NK-92 treated with Interleukin-12 subunit alpha and Interleukin-12 subunit beta, amount 100 ng/mL, for 24 hours (cell line): ENCODE measurements around the gene CBX5.

Experiments
- DNase-seq: peaks from one replicate; lab custom pipeline; 2025; lab: John Stamatoyannopoulos, UW

Gene CBX5

DNA sequence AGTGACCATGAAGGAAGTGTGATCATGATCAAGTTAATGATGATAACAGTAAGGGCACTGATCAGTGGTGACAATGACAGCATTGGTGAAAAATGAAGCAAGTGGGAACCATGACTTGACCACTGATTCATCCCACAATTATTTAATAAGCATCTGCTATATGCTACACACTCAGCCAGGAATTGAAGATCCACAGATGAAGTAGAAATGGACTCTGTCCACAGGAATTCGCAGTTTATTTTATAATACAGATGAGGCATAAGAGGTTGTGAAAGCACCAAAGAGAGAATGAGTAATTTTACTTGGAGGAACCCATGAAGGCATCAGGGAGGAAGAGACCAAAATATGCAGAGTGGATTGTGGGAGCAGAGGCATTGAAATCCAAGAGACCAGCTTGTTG is 57.3 kb downstream of the CBX5 start:
- DNase-seq: no peak

- DNase-seq: no peak
Observed at GRCh38 chr12:54221402-54221984, 58.4 kb downstream of the CBX5 start.

DNA sequence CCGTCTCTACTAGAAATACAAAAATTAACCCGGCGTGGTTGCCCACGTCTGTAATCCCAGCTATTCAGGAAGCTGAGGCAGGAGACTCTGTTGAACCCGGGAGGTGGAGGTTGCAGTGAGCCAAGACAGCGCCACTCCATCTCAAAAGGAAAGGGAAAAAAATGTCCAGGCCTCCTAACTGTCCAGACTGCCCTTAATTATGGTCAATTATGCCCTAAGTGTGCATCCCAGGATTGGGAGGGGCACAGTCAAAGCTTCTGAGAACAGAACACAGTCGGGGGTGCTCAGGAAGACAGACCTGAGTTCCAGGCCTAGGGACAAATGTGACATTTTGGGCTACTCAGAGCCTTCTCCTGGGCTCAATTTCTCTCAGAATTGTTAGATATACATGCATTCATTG is 59.4 kb downstream of the CBX5 start:
- DNase-seq: no peak

DNA sequence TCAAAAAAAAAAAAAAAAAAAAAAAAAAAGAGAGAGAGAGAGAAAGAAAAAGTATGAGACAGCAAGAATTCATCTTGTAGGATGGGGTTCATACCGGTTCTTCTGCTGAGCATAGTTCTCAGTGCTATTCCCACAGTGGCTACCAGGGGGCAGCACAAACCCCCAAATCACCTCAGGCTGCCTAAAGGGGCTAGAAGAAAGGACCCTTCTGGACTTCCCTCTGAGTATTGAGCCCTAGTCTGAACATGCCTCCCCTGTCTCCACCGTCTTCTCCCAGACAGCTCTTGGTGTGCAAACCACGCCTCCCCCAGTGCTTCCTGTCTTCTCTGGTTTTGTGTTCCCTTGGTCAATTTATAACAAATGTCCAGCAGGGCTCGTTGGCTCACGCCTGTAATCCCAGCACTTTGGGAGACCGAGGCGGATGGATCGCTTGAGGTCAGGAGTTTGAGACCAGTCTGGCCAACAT is 59.8 kb downstream of the CBX5 start:
- DNase-seq: no peak

- no peak for DNase-seq
Observed at GRCh38 chr12:54217774-54218241, 62.1 kb downstream of the CBX5 start.

DNA sequence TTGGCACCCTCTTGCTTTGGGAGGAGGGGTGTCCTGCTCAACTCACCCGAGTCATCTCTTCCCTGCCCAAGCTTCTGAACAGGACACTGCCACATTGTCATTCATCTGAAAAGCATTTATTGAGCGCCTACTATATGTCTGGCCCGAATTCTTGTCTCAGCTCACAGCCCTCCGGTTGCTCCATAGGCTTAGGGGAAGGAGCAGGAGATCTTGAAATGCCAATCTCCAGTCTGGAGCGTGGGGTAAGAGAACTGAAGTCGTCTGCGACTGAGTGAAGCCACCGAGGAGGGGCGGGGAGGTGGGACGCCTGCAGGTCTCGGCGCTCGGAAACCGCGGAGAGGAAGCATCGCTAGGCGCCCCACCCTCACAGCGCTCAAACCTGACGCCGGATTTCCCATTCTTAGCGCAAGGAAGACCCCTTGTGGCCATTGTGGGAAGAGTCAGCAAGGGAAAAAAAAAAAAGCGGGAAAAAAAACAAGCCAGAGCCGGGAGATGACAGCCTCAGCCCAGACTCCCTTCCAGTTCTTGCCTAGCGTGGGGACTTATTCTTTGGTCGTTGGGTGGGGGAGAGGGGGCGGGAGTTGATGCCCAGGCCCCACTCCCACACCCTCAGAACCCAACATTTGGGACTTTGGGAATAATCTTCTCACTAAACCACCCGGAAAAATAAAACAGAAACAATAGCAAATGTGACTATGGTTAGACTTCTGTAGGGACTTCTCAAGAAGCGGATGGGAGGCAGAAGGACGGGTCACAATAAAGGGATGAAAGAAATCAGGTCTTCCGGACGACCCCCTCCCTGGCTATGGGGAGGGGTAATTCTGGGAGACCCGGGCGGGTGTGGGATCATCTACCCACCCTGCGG is 62.9 kb downstream of the CBX5 start:
- peak; percentile 65 for DNase-seq

DNA sequence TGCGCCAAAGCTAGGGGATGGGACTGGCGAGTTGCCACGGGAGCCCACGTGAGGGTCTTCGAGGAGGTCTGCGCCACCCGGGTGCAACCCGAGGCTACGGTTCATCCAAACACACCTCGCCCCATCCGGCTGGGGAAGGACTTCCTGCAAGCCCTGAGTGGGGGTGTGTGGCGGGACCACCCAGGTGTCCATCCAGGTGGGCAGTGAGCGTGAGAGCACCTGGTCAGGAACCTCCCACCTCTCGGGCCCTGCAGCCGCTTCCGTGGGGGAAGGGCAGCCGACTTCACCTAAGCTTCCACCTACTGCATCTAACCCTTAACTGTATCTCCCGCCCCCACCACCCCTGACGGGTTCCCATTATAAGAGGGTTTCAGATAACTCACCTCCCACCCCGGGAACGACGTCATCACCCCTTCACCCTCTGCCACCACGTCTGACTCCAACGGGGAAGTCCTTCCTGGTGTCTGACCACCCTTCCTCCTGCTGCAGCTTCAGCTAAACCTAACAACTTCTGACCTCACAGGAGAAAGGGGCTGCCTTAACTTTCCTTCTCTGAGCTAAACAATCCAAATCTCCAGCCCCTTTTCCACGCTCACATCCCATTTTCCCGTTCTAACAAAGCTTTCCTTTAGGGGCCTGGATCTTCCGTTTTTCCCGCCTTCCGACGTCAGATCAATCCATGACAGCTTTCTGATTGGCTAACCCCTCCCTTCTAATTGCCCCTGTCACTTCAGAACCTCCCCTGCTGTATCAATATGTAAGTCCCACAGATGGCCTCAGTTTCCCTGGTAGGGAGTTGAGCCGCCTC is 63.7 kb downstream of the CBX5 start:
- no peak for DNase-seq

GRCh38 chr12:54214553-54215406 is 65.1 kb downstream of the CBX5 start:
- DNase-seq: peak; percentile 80

DNA sequence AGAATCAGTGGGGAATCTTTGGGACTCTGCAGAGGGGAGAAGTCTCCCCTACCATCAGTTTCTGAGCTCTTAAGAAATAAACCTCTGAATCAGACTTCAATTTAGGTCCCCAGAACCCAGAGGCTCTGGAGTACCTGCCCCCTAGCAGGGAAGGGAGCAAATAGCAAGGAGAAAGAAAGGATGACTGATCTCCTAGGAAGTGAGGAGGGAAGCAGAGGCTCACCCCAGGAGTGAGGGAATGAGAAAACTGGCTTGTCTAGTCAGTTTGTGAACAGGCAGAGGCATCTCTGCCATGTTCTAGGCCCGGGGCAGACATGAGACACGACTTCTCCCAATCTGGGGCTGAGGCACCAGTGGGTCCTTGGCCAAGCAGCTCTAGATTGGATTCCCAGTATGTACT is 66.8 kb downstream of the CBX5 start:
- DNase-seq: no peak

GRCh38 chr12:54211920-54212319 is 68.0 kb downstream of the CBX5 start:
- DNase-seq: no peak

GRCh38 chr12:54210400-54210790 is 69.5 kb downstream of the CBX5 start:
- DNase-seq: no peak

DNA sequence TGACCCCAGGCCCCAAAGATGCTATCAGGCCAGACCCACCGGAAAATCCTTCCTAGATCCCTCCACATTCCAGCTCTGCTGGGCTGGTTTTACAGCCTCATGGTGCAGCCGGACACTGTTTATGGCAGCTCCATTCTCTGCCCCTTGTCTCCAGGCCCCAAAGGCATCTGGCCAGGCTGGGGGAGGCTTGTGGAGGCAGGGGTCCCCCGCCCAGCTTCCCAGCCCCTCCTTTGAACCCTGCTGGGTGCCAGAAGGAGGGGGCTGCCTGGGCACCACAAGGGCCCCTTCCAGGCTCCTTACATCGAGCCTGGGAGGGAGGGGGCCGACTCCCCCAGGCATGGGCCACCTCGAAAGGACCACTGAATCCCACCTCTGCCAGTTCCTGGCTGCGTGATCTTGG is 71.3 kb downstream of the CBX5 start:
- no peak for DNase-seq

DNA sequence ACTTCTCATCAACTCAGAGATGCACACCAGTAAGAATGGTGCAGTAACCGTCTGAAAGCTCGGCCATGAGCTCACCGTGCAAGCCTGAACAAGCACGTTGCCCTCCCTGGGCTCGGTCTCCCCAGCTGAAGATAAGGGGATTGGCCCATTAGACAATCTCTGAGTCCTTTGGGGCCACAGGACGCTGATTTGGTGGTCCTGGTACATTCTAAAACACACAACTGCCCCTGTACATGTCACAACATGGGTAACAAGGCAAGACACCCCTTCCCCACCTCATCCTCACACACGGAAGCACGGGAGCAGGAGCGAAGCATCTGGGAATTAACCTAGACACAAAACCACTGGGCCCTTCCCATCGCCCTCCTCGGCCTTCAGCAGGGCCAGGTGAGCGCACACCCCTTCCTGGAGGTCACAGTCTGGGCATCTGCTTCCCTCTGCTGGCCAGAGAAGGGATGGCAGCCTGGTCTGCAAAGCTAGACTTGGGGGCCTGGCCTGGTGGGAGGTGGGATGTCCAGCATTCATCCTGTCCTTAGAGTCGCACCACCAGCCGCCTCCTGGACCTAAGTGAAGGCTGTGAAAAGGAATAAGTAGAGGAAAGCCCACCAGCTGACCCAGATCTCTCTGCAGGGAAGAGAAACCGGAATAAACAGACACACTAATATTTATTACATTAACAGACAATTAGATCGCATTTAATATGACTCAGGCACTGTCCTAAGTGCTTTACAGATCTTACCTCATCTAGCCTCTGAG is 72.2 kb downstream of the CBX5 start:
- DNase-seq: peak; percentile 49

GRCh38 chr12:54206791-54207190 is 73.1 kb downstream of the CBX5 start:
- no peak for DNase-seq

- no peak for DNase-seq
Observed at GRCh38 chr12:54204316-54204715, 75.6 kb downstream of the CBX5 start.

GRCh38 chr12:54201001-54201794 is 78.7 kb downstream of the CBX5 start:
- no peak for DNase-seq

GRCh38 chr12:54200412-54200811 is 79.5 kb downstream of the CBX5 start:
- no peak for DNase-seq

DNA sequence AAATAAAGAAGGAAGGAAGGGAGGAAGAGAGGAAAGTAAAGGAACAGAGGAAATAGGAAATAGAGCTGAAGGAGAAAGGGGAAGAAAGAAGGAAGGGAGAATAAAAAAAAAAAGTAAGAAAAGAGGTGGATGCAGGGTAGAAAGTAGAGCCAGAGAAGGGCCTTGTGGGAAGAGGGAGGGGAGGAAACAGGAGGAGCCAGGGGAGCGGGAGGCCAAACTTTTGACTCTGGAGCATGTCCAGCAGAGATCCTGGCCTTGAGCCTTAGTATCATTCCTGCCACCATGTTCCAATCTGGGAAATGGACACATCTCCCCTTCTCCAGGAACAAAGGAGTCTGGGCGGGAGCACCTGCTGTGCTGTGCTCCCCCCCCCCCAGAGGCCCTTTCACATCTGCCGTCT is 80.0 kb downstream of the CBX5 start:
- DNase-seq: no peak

DNA sequence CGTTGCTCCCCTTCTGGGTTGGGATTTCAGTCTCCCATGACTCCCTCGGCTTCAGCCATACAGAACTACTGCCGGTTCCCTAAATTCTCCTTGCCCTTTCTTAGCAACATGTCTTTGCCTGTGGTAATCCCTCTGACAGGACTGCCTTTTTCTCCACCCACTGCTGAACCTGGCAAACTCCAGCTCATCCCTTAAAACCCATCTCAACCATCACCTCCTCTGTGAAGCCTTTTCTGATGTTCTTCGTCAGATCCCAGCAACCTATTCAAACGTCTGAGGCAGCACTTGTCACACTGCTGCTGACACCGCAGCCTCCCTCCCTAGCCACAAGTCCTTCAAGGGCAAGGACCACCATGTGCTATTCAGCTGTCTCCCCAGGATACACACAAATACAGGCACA is 80.9 kb downstream of the CBX5 start:
- no peak for DNase-seq

DNA sequence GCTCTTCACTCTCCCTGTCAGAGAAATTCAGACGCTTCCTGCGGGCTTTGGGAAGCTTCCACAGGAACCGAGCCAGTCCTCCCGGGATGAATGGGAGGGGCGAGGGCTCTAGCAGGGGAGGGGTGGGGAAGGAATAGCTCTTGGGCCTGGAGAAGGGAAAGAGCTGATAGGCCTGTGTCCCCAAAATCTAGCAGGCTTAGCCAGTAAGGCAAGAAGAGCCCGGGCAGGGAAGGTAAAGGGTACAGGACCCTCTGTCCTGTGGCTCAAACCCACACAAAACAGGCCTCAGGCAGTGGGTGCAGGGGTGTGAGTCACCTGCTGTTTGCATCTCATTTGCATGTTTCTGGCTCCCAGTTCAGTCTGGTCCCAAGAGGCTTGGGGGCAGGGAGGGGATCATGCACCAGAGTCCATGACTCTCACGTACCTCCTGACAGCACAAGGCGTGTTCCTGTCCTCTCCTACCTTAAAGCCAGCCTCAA is 82.5 kb downstream of the CBX5 start:
- DNase-seq: no peak
